ENCODE results near the gene RNASEH1. TPM values are rescaled to one million over a fixed set of nuclear protein-coding genes. Genes with fewer than 3 reads are reported as not detected.

Gene RNASEH1
- total RNA-seq, 1 donor from 2014 or later, result 35.5 TPM

DNA sequence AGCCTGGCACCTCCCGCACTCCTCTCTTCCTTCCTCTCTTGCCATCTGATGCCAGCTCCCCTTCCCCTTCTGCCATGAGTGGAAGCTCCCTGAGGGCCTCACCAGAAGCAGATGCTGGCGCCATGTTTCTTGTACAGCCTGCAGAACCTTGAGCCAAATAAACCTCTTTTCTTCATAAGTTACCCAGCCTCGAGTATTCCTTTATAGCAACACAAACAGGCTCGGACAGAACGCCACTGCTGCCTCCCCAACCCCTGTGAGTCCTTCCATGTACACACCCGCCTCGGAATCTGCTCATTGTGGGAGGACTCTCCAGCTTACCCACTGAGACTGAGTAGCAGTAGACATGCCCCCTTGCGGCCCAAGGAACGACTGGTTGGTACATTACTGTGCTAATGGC lies 8.7 kb upstream of the RNASEH1 start:
- Histone ChIP-seq H3K4me2 (ENCODE audit: low read length) (no peak overlapping the region), H3K9me3 (ENCODE audit: insufficient read depth, low read depth, low read length) (no peaks in the 10 kb centered on the region), H3K79me2 (ENCODE audit: insufficient read depth, low read length) (no peaks in the 10 kb centered on the region), H3K4me1 (ENCODE audit: insufficient read depth, low read length) (no peaks in the 10 kb centered on the region), H3K4me3 (ENCODE audit: insufficient read depth, low read depth, low read length) (no peak overlapping the region), H3K9ac (ENCODE audit: low read length) (no peak overlapping the region), H3K36me3 (ENCODE audit: insufficient read depth, low read length) (no peaks in the 10 kb centered on the region), H3K27me3 (ENCODE audit: insufficient read depth, low read length) (no peaks in the 10 kb centered on the region), H4K20me1 (ENCODE audit: insufficient read depth, low read length) (no peaks in the 10 kb centered on the region), H2AFZ (ENCODE audit: low read depth, low read length) (no peak overlapping the region), H3K27ac (ENCODE audit: low read depth, low read length) (no peak overlapping the region)
- H3K9me3 Mint-ChIP-seq (ENCODE audit: unreplicated experiment), result no peaks in the 10 kb centered on the region
- H3K27me3 Mint-ChIP-seq (ENCODE audit: low read depth, unreplicated experiment), result no peaks in the 10 kb centered on the region
- no peak overlapping the region for H3K4me3 Mint-ChIP-seq (ENCODE audit: unreplicated experiment)
- FAIRE-seq, result no peak
- no peak for TF ChIP-seq EZH2 (IDR thresholded peaks at IDR 0.05; ENCODE audit: insufficient read depth, low read length)
- TF ChIP-seq, protein P1, sequence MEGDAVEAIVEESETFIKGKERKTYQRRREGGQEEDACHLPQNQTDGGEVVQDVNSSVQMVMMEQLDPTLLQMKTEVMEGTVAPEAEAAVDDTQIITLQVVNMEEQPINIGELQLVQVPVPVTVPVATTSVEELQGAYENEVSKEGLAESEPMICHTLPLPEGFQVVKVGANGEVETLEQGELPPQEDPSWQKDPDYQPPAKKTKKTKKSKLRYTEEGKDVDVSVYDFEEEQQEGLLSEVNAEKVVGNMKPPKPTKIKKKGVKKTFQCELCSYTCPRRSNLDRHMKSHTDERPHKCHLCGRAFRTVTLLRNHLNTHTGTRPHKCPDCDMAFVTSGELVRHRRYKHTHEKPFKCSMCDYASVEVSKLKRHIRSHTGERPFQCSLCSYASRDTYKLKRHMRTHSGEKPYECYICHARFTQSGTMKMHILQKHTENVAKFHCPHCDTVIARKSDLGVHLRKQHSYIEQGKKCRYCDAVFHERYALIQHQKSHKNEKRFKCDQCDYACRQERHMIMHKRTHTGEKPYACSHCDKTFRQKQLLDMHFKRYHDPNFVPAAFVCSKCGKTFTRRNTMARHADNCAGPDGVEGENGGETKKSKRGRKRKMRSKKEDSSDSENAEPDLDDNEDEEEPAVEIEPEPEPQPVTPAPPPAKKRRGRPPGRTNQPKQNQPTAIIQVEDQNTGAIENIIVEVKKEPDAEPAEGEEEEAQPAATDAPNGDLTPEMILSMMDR (IDR thresholded peaks at IDR 0.05; ENCODE audit: insufficient read depth, low read depth, low read length), result no peak
- H3K36me3 Mint-ChIP-seq (ENCODE audit: low read depth, unreplicated experiment), result no peaks in the 10 kb centered on the region
- no peak for DNase-seq (ENCODE audit: low read depth)
- no peaks in the 10 kb centered on the region for H3K4me1 Mint-ChIP-seq (ENCODE audit: low read depth, unreplicated experiment)
- H3K27ac Mint-ChIP-seq (ENCODE audit: unreplicated experiment), result no peak overlapping the region

DNA sequence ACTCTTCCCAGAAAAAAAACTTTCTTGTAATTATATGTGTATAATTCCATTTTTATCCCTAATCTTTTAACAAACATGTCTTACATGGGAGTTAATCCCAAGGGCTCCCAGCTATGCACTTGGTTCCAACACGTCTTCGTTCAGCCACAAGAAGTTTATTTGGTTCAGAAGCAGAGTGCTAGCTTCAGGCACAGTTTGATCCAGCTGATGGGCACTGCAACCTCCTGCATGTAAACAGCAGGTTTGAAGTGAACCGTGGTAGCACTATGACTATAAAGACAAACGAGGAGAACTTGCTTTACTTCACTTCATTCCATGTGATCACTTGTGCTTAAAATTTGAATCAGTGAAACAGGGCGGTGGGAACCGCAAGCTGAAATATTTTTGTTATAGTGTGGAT lies 7.0 kb upstream of the RNASEH1 start:
- no peaks in the 10 kb centered on the region for H3K4me1 ChIP-seq (ENCODE audit: insufficient read depth, low read length)
- FAIRE-seq (no peak), DNase-seq (ENCODE audit: low read depth) (no peak)
- no peaks in the 10 kb centered on the region for H3K79me2 ChIP-seq (ENCODE audit: insufficient read depth, low read length)
- Mint-ChIP-seq H3K36me3 (ENCODE audit: low read depth, unreplicated experiment) (no peaks in the 10 kb centered on the region), H3K27me3 (ENCODE audit: low read depth, unreplicated experiment) (no peaks in the 10 kb centered on the region), H3K4me1 (ENCODE audit: low read depth, unreplicated experiment) (no peaks in the 10 kb centered on the region), H3K9me3 (ENCODE audit: unreplicated experiment) (no peaks in the 10 kb centered on the region), H3K27ac (ENCODE audit: unreplicated experiment) (no peak overlapping the region), H3K4me3 (ENCODE audit: unreplicated experiment) (no peak overlapping the region)
- no peak overlapping the region for H3K4me2 ChIP-seq (ENCODE audit: low read length)
- TF ChIP-seq, protein P1 (IDR thresholded peaks at IDR 0.05; ENCODE audit: insufficient read depth, low read depth, low read length), result no peak
- no peak for TF ChIP-seq EZH2 (IDR thresholded peaks at IDR 0.05; ENCODE audit: insufficient read depth, low read length)
- H3K27me3 ChIP-seq (ENCODE audit: insufficient read depth, low read length), result no peaks in the 10 kb centered on the region
- no peaks in the 10 kb centered on the region for H3K9me3 ChIP-seq (ENCODE audit: insufficient read depth, low read depth, low read length)
- no peaks in the 10 kb centered on the region for H4K20me1 ChIP-seq (ENCODE audit: insufficient read depth, low read length)
- H3K9ac ChIP-seq (ENCODE audit: low read length), result no peak overlapping the region
- H3K36me3 ChIP-seq (ENCODE audit: insufficient read depth, low read length), result no peaks in the 10 kb centered on the region
- no peak overlapping the region for H3K4me3 ChIP-seq (ENCODE audit: insufficient read depth, low read depth, low read length)
- H2AFZ ChIP-seq (ENCODE audit: low read depth, low read length), result no peak overlapping the region
- H3K27ac ChIP-seq (ENCODE audit: low read depth, low read length), result no peak overlapping the region

DNA sequence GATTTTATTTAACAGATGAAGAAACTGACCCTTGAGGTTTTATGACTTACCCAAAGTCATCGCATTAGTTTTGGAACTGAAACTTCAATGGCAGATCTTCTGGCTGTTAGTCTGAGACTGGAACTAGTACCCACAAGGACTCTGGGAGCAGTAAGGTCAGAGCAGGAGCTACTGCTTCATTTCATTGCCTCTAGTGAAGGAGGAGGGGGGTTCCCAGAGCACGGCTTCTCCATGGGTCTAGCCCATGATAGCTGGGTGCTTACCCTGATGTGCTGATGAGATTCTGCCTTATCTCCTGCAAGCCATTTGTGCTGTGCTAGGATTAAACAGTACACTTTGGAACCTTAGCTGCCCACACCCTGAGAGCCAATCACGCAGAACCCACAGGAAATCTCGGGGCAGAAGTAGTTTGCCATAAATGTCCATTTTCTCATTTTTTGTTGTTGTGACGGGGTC lies 5.4 kb upstream of the RNASEH1 start:
- H3K36me3 ChIP-seq (ENCODE audit: insufficient read depth, low read length), result no peaks in the 10 kb centered on the region
- H3K36me3 Mint-ChIP-seq (ENCODE audit: low read depth, unreplicated experiment), result no peaks in the 10 kb centered on the region

More for the DNA sequence above, 5.4 kb upstream of the RNASEH1 start:
- TF ChIP-seq, protein P1 (IDR thresholded peaks at IDR 0.05; ENCODE audit: insufficient read depth, low read depth, low read length), result no peak
- TF ChIP-seq EZH2 (IDR thresholded peaks at IDR 0.05; ENCODE audit: insufficient read depth, low read length), result no peak
- H3K4me1 ChIP-seq (ENCODE audit: insufficient read depth, low read length), result peaks cover 6% of the 10 kb centered on the region
- no peak overlapping the region for H2AFZ ChIP-seq (ENCODE audit: low read depth, low read length)
- FAIRE-seq (no peak), DNase-seq (ENCODE audit: low read depth) (no peak)
- H3K4me3 ChIP-seq (ENCODE audit: insufficient read depth, low read depth, low read length), result no peak overlapping the region
- no peak overlapping the region for H3K4me2 ChIP-seq (ENCODE audit: low read length)
- H3K9me3 ChIP-seq (ENCODE audit: insufficient read depth, low read depth, low read length), result no peaks in the 10 kb centered on the region
- no peak overlapping the region for H3K27ac Mint-ChIP-seq (ENCODE audit: unreplicated experiment)
- H3K9me3 Mint-ChIP-seq (ENCODE audit: unreplicated experiment), result no peaks in the 10 kb centered on the region
- no peak overlapping the region for H3K27ac ChIP-seq (ENCODE audit: low read depth, low read length)
- H3K79me2 ChIP-seq (ENCODE audit: insufficient read depth, low read length), result peaks cover 3% of the 10 kb centered on the region
- no peak overlapping the region for H3K9ac ChIP-seq (ENCODE audit: low read length)
- no peaks in the 10 kb centered on the region for H4K20me1 ChIP-seq (ENCODE audit: insufficient read depth, low read length)
- no peaks in the 10 kb centered on the region for H3K27me3 ChIP-seq (ENCODE audit: insufficient read depth, low read length)
- no peaks in the 10 kb centered on the region for H3K4me1 Mint-ChIP-seq (ENCODE audit: low read depth, unreplicated experiment)
- no peak overlapping the region for H3K4me3 Mint-ChIP-seq (ENCODE audit: unreplicated experiment)
- no peaks in the 10 kb centered on the region for H3K27me3 Mint-ChIP-seq (ENCODE audit: low read depth, unreplicated experiment)
